PC-3 (cell line): ENCODE data around the gene GCH1. TPM values are rescaled to one million over a fixed set of nuclear protein-coding genes. Genes with fewer than 3 reads are reported as not detected.

ENCODE experiments used
- ATAC-seq: fragments of 200-7000 bp; cut with Tn5 transposase; 2 replicates; pipeline ENCODE4 v1.9.1; 2020; ENCODE audit warnings: mild to moderate bottlenecking, moderate library complexity
- BruUV-seq: library from RNA; stranded (reverse); fragments of 400-500 nt; replicated peaks from 2 replicates; lab custom pipeline; 2021; lab: Mats Ljungman, UMichigan
- CTCF ChIA-PET: fragments of 300-600 bp; sonication (Branson Sonifier 250); formaldehyde crosslinking; loops from one replicate; lab custom pipeline; 2022; ENCODE audit warnings: antibody characterized with exemption; lab: Charles Lee
- POLR2A ChIA-PET: fragments of 300-600 bp; sonication (Branson Sonifier 250); formaldehyde crosslinking; loops from one replicate; lab custom pipeline; 2022; ENCODE audit warnings: antibody characterized with exemption; ENCODE audit not compliant: unreplicated experiment; lab: Charles Lee
- DNase-seq: peaks from one replicate; pipeline ENCODE4 v3.0.0-alpha.2; 2015
- H2AFZ ChIP-seq: fragments of 300-600 bp; sonication (generic); 2 replicates; pipeline ENCODE4 v1.6.0; 2016; ENCODE audit warnings: antibody characterized with exemption, low read length
- H3F3A ChIP-seq: fragments of 300-600 bp; sonication (generic); one replicate; pipeline ENCODE4 v1.6.0; 2017; ENCODE audit warnings: antibody characterized with exemption, low read length, control low read depth, mild to moderate bottlenecking; ENCODE audit not compliant: unreplicated experiment
- H3K27ac ChIP-seq: fragments of 300-600 bp; sonication (generic); 2 replicates; pipeline ENCODE4 v1.5.1; 2016; ENCODE audit warnings: mild to moderate bottlenecking, low read length
- H3K27me3 ChIP-seq: fragments of 300-600 bp; sonication (generic); 2 replicates; pipeline ENCODE4 v1.6.1; 2016; ENCODE audit warnings: low read length, mixed read lengths
- H3K36me3 ChIP-seq: fragments of 300-600 bp; sonication (generic); 2 replicates; pipeline ENCODE4 v1.6.1; 2016; ENCODE audit warnings: low read depth, mixed run types, low read length, mixed read lengths
- H3K4me1 ChIP-seq: fragments of 300-600 bp; sonication (generic); 2 replicates; pipeline ENCODE4 v1.5.1; 2016; ENCODE audit warnings: low read length; ENCODE audit not compliant: insufficient read depth
- H3K4me2 ChIP-seq: fragments of 300-600 bp; sonication (generic); 2 replicates; pipeline ENCODE4 v1.6.0; 2016; ENCODE audit warnings: low read length
- H3K4me3 ChIP-seq: fragments of 300-600 bp; sonication (generic); 2 replicates; pipeline ENCODE4 v1.5.1; 2016; ENCODE audit warnings: mild to moderate bottlenecking, low read length, mixed read lengths
- H3K79me2 ChIP-seq: fragments of 300-600 bp; sonication (generic); 2 replicates; pipeline ENCODE4 v1.6.1; 2017; ENCODE audit warnings: low read length, mixed read lengths
- H3K9ac ChIP-seq: fragments of 300-600 bp; sonication (generic); 2 replicates; pipeline ENCODE4 v1.6.0; 2016; ENCODE audit warnings: mild to moderate bottlenecking, low read length
- H3K9me2 ChIP-seq: fragments of 300-600 bp; sonication (generic); replicated peaks from 2 replicates; pipeline ENCODE4 v1.6.1; 2016; ENCODE audit warnings: mixed run types, low read length, mixed read lengths
- H3K9me3 ChIP-seq: fragments of 300-600 bp; sonication (generic); 2 replicates; pipeline ENCODE4 v1.6.1; 2016; ENCODE audit warnings: low read length, mixed read lengths
- H4K20me1 ChIP-seq: fragments of 300-600 bp; sonication (generic); 2 replicates; pipeline ENCODE4 v1.6.1; 2016; ENCODE audit warnings: low read length, mixed read lengths
- EZH2 ChIP-seq: fragments of 300-600 bp; sonication (generic); IDR thresholded peaks from one replicate; pipeline ENCODE4 v1.6.1; 2017; ENCODE audit warnings: antibody characterized with exemption, mild to moderate bottlenecking, low read length; ENCODE audit not compliant: unreplicated experiment
- EZH2phosphoT487 ChIP-seq: fragments of 300-600 bp; sonication (generic); IDR thresholded peaks from 2 replicates; pipeline ENCODE4 v1.6.1; 2018; ENCODE audit warnings: mild to moderate bottlenecking, antibody characterized with exemption, low read length, borderline replicate concordance
- intact Hi-C: fragments of 100-400 bp; cut with micrococcal nuclease; formaldehyde crosslinking; loops from 2 replicates; pipeline ENCODE4 v1.9.0; 2023
- total RNA-seq: library from RNA; depleted of rRNA; stranded (reverse); fragments of >200 nt; gene quantifications from 2 replicates; pipeline ENCODE4 v1.2.3, GENCODE V29; 2014
- TF ChIP-seq, protein P1 (sequence below): fragments of 300-600 bp; sonication (generic); conservative IDR thresholded peaks from 2 replicates; pipeline ENCODE4 v1.5.1; 2017; ENCODE audit warnings: antibody characterized with exemption, low read depth, mild to moderate bottlenecking, low read length

The GCH1 gene
- total RNA-seq, 1 experiment from 2014 or later: 26.6 TPM

GRCh38 chr14:54838931-54839512, 63.6 kb downstream of the GCH1 start:
- TF ChIP-seq EZH2 (no peak), EZH2phosphoT487 (no peak)
- TF ChIP-seq, protein P1, sequence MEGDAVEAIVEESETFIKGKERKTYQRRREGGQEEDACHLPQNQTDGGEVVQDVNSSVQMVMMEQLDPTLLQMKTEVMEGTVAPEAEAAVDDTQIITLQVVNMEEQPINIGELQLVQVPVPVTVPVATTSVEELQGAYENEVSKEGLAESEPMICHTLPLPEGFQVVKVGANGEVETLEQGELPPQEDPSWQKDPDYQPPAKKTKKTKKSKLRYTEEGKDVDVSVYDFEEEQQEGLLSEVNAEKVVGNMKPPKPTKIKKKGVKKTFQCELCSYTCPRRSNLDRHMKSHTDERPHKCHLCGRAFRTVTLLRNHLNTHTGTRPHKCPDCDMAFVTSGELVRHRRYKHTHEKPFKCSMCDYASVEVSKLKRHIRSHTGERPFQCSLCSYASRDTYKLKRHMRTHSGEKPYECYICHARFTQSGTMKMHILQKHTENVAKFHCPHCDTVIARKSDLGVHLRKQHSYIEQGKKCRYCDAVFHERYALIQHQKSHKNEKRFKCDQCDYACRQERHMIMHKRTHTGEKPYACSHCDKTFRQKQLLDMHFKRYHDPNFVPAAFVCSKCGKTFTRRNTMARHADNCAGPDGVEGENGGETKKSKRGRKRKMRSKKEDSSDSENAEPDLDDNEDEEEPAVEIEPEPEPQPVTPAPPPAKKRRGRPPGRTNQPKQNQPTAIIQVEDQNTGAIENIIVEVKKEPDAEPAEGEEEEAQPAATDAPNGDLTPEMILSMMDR: no peak
- H3K9ac ChIP-seq: no peak overlapping the region
- H3K4me1 ChIP-seq: no peaks in the 10 kb centered on the region
- DNase-seq (no peak), ATAC-seq (no peak)
- no peaks in the 10 kb centered on the region for H3K9me3 ChIP-seq
- CTCF ChIA-PET: interaction anchor here (0.6 kb wide), 1 partner anchor 32 kb away, joined by 3 read pairs; no protein-coding TSS in a partner anchor
- H3K27ac ChIP-seq: no peak overlapping the region
- no peak overlapping the region for H3K4me3 ChIP-seq
- POLR2A ChIA-PET: no interaction called here
- H3K27me3 ChIP-seq: no peaks in the 10 kb centered on the region
- H3K36me3 ChIP-seq: peaks cover 3% of the 10 kb centered on the region
- no peaks in the 10 kb centered on the region for H3K79me2 ChIP-seq
- H2AFZ ChIP-seq: no peak overlapping the region
- H3K9me2 ChIP-seq: no peaks in the 10 kb centered on the region
- intact Hi-C loops: no loop called here
- BruUV-seq: no TSS peak
- no peaks in the 10 kb centered on the region for H3F3A ChIP-seq
- H4K20me1 ChIP-seq: no peaks in the 10 kb centered on the region
- no peak overlapping the region for H3K4me2 ChIP-seq

DNA sequence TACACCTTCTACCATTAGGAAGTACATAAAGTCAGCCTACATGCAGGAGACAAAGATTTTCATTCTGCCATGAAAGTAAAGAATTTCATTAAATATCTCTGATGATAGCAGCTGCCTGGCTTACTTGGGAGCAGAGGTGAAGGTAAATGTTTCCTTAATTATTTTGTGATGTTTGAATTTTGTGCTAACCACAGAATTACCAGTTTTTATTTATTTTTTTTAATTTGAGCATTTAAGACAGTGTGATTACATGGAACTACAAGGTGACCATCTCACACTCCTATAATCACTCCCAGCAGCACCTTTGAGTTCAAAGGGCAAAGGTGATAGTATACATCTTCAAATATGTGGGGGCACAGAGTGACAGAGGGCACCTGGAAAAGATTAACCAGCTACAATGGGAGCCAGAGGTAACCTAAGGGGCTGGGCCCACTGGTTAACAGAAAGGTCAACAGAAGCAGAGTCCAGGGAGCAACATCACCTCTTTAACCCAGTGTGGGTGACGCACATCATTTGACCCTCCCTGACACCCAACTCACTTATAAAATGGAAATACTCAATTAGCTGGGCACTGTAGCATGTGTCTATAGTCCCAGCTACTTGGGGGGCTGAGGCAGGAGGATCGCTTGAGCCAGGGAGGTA, 65.0 kb downstream of the GCH1 start:
- H3K9me3 ChIP-seq: no peaks in the 10 kb centered on the region
- H3K36me3 ChIP-seq: peaks cover 3% of the 10 kb centered on the region
- TF ChIP-seq EZH2 (no peak), EZH2phosphoT487 (no peak)
- TF ChIP-seq, protein P1: no peak
- DNase-seq: no peak
- intact Hi-C loops: no loop called here
- H3K9me2 ChIP-seq: no peaks in the 10 kb centered on the region
- H2AFZ ChIP-seq: no peak overlapping the region
- H3K9ac ChIP-seq: no peak overlapping the region
- no peak overlapping the region for H3K27ac ChIP-seq
- ChIA-PET CTCF (no interaction called here), POLR2A (no interaction called here)
- H3K79me2 ChIP-seq: no peaks in the 10 kb centered on the region
- BruUV-seq: no TSS peak
- no peaks in the 10 kb centered on the region for H4K20me1 ChIP-seq
- no peak overlapping the region for H3K4me2 ChIP-seq
- ATAC-seq: no peak
- H3K4me3 ChIP-seq: no peak overlapping the region
- H3K4me1 ChIP-seq: no peaks in the 10 kb centered on the region
- no peaks in the 10 kb centered on the region for H3K27me3 ChIP-seq
- no peaks in the 10 kb centered on the region for H3F3A ChIP-seq

- no TSS peak for BruUV-seq
- Histone ChIP-seq H3K27ac (no peak overlapping the region), H2AFZ (no peak overlapping the region), H3K4me1 (no peaks in the 10 kb centered on the region), H3F3A (no peaks in the 10 kb centered on the region), H3K9me3 (no peaks in the 10 kb centered on the region), H3K4me3 (no peak overlapping the region), H3K4me2 (no peak overlapping the region), H4K20me1 (no peaks in the 10 kb centered on the region), H3K36me3 (peaks cover 3% of the 10 kb centered on the region), H3K9ac (no peak overlapping the region), H3K79me2 (no peaks in the 10 kb centered on the region), H3K27me3 (no peaks in the 10 kb centered on the region), H3K9me2 (no peaks in the 10 kb centered on the region)
- intact Hi-C loops: no loop called here
- ATAC-seq: no peak
- TF ChIP-seq, protein P1: no peak
- TF ChIP-seq EZH2 (no peak), EZH2phosphoT487 (no peak)
- ChIA-PET POLR2A (no interaction called here), CTCF (no interaction called here)
- DNase-seq: no peak
Observed at GRCh38 chr14:54836231-54836630, 66.4 kb downstream of the GCH1 start.
